ENCODE measurements around the gene AMHR2.

AMHR2 gene

DNA sequence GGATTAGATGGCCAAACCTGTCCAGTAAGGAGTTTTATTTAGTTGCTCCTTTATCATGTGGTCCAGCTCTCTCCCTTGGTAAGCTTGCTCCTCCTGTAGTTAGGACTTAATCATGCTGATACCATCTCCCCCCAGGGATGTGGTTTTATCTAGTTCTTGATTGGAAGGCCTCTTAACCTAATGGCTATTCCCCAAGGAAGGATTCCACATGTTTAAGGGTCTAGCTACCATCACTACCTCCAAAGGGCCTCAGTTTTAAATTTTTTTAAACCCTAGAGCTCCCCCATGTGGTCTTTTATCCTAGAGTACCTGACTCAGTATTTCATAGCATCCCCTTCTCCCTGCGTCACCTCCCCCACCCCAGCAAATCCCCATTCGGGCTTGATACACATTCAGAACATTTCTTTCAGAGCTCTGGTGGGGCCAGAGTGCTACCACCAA, 53.1 kb downstream of the AMHR2 start:
- peak; percentile 38 for TF ChIP-seq CTCF (IDR thresholded peaks at IDR 0.05; ENCODE audit: low read length, missing control alignments)
- peak; percentile 44 for DNase-seq (ENCODE audit: low read depth)
- H3K4me3 ChIP-seq (replicated peaks; ENCODE audit: low read depth, low read length), result no peak overlapping the region

- no peak overlapping the region for H3K4me3 ChIP-seq (replicated peaks; ENCODE audit: low read depth, low read length)
- no peak for DNase-seq (ENCODE audit: low read depth)
- no peak for TF ChIP-seq CTCF (IDR thresholded peaks at IDR 0.05; ENCODE audit: low read length, missing control alignments)
These were observed 55.2 kb downstream of the AMHR2 start for GRCh38 chr12:53478865-53479264.

- no peak for DNase-seq (ENCODE audit: low read depth)
These were observed 55.7 kb downstream of the AMHR2 start for GRCh38 chr12:53479331-53479730.

DNA sequence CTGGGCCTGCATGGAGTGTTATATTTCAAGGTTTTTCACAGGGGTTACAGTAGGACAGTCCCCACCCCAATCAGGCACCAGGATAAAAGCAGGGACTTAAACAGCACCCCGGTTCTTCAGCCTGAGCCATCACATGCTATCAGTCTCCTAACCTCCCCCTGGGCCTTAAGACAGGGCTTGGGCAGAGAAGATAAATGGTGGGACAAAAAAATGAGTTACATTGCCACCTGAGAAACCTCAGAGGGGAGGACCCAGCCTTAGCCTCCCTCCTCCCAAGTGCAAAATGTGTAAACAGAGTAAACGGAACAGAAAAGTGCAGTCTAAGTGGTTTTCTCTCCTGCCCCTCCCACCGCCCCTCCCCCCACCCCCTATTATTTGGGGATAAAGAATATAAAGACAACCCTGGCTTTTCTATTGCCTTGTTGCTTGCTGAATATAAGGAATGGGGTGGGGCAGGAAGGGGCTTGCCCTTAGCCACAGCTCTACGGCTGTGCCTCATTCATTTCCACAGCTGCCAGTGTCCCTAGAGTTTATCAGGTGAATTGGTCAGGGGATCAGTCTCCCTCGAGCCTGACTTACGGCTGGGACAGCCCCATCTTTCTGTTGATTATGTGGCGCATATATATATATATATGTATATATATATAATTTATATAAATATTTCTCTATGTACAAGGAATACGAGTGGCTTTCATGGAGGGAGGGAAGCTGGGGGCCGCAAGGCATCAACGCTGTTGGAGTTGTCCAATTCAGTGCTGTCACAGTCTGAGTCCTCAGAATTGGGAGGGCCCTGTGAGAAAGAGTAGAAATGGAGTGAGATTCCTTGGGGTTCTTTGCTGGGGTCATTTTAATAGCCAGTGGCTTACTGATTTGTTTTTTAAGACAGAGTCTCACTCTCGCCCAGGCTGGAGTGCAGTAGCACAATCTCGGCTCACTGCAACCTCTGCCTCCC, 57.1 kb downstream of the AMHR2 start:
- no peak for DNase-seq (ENCODE audit: low read depth)
- no peak overlapping the region for H3K4me3 ChIP-seq (replicated peaks; ENCODE audit: low read depth, low read length)
- no peak for TF ChIP-seq CTCF (IDR thresholded peaks at IDR 0.05; ENCODE audit: low read length, missing control alignments)

More at GRCh38 chr12:53479331-53479730, 55.7 kb downstream of the AMHR2 start:
- H3K4me3 ChIP-seq (replicated peaks; ENCODE audit: low read depth, low read length), result no peak overlapping the region
- TF ChIP-seq CTCF (IDR thresholded peaks at IDR 0.05; ENCODE audit: low read length, missing control alignments), result no peak

Measured in fibroblast of pulmonary artery (primary cell).